ENCODE measurements around the gene ARRB1. TPM values are rescaled to one million over a fixed set of nuclear protein-coding genes. Genes with fewer than 3 reads are reported as not detected.

The ARRB1 gene
- total and polyA plus RNA-seq, 2 of the 13 experiments (the other 11 are each of a cell fraction or from before 2014, with no cell fraction given): 22.5 to 35.7 TPM

DNA sequence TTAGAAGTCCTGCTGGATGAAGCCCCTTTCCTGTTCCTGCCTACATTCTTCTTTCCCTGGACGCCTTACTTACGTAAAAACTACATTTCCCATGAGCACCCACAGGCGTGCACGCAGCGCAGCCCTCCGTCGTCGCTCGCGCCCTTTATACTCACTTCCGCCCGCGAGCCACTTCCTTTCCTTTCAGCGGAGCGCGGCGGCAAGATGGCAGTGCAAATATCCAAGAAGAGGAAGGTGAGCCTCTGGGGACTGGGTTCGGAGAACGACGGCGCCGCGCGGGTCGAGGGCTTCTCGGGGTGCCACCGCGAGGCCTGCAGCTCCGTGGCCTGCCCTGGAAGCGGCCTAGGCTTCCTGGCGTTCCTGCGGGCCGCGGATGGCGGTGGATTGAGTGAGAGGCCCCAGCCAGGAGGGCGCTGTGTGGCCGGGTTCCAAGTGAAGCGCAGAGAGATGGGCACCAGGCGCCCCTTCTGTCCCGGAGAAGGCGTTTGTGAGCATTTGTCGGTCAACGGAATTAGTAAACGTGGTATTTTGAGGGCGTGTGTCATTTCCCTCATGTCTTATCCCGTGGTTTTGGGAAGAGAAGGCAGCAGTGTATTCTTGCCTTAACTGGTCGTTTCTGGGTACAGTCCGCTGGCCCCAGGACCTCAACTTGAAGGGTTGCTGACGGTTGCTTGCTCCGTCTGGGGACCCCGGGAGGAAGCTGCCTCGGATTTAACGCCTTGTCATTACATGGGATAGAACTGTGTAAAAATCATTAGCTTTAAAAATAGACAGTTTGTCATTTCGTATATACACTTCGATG is 48.1 kb upstream of the ARRB1 start, which contains the start of gene RPS3 (continued):
- TF ChIP-seq PPARG (CRISPR knock-in tag; conservative IDR thresholded peaks at IDR 0.05) (peak; percentile 92), ZNF251 (CRISPR knock-in tag; IDR thresholded peaks at IDR 0.05) (no peak), TBP (CRISPR knock-in tag; IDR thresholded peaks at IDR 0.05) (no peak), ARNTL (CRISPR knock-in tag; IDR thresholded peaks at IDR 0.05) (peak; percentile 67; the same call in 1 of the 2 replicates), ZBTB42 (CRISPR knock-in tag; IDR thresholded peaks at IDR 0.05) (peak; percentile 71; the same call in 1 of the 2 replicates), SMAD9 (CRISPR knock-in tag; IDR thresholded peaks at IDR 0.05) (peak; percentile 81; the same call in 1 of the 2 replicates), KDM1A (CRISPR knock-in tag; IDR thresholded peaks at IDR 0.05) (no peak), YEATS4 (CRISPR knock-in tag; IDR thresholded peaks at IDR 0.05; ENCODE audit: borderline replicate concordance) (peak; percentile 96), NRL (CRISPR knock-in tag; IDR thresholded peaks at IDR 0.05; ENCODE audit: borderline replicate concordance) (peak; percentile 98), HOXD1 (CRISPR knock-in tag; IDR thresholded peaks at IDR 0.05) (peak; percentile 64; the same call in 1 of the 2 replicates), FOXA1 (IDR thresholded peaks at IDR 0.05) (no peak), FOXA1 (CRISPR knock-in tag; IDR thresholded peaks at IDR 0.05) (no peak), SKIL (CRISPR knock-in tag; IDR thresholded peaks at IDR 0.05; ENCODE audit: borderline replicate concordance) (no peak), ZNF280D (CRISPR knock-in tag; IDR thresholded peaks at IDR 0.05) (0 out of 2 replicates have a peak, but pooled peaks have one; percentile 52), IRX3 (CRISPR knock-in tag; IDR thresholded peaks at IDR 0.05; ENCODE audit: borderline replicate concordance, low read depth) (peak; percentile 63; the same call in 1 of the 2 replicates), ZSCAN25 (CRISPR knock-in tag; IDR thresholded peaks at IDR 0.05) (0 out of 2 replicates have a peak, but pooled peaks have one; percentile 58), ZNF713 (CRISPR knock-in tag; IDR thresholded peaks at IDR 0.05) (no peak), ERF (CRISPR knock-in tag; IDR thresholded peaks at IDR 0.05) (peak; percentile 95), EEA1 (CRISPR knock-in tag; IDR thresholded peaks at IDR 0.05; ENCODE audit: borderline replicate concordance) (no peak), KLF15 (CRISPR knock-in tag; IDR thresholded peaks at IDR 0.05; ENCODE audit: borderline replicate concordance) (peak; percentile 80; the same call in 1 of the 2 replicates), ZMYM4 (CRISPR knock-in tag; IDR thresholded peaks at IDR 0.05) (peak; percentile 87)
- TF ChIP-seq, protein P1, sequence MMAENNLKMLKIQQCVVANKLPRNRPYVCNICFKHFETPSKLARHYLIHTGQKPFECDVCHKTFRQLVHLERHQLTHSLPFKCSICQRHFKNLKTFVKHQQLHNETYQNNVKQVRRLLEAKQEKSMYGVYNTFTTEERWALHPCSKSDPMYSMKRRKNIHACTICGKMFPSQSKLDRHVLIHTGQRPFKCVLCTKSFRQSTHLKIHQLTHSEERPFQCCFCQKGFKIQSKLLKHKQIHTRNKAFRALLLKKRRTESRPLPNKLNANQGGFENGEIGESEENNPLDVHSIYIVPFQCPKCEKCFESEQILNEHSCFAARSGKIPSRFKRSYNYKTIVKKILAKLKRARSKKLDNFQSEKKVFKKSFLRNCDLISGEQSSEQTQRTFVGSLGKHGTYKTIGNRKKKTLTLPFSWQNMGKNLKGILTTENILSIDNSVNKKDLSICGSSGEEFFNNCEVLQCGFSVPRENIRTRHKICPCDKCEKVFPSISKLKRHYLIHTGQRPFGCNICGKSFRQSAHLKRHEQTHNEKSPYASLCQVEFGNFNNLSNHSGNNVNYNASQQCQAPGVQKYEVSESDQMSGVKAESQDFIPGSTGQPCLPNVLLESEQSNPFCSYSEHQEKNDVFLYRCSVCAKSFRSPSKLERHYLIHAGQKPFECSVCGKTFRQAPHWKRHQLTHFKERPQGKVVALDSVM (CRISPR knock-in tag; IDR thresholded peaks at IDR 0.05): no peak
